Stimulated activated CD8-positive, alpha-beta memory T cell treated with anti-CD3 and anti-CD28 coated beads, Interleukin-4, amount 100 ng/mL, for 24 hours (primary cell): Measurements from ENCODE around the gene KRTAP10-9.

Source experiments
- DNase-seq: peaks from one replicate; pipeline ENCODE4 v3.0.0-alpha.2; 2020; ENCODE audit warnings: low read depth

KRTAP10-9 gene

DNA sequence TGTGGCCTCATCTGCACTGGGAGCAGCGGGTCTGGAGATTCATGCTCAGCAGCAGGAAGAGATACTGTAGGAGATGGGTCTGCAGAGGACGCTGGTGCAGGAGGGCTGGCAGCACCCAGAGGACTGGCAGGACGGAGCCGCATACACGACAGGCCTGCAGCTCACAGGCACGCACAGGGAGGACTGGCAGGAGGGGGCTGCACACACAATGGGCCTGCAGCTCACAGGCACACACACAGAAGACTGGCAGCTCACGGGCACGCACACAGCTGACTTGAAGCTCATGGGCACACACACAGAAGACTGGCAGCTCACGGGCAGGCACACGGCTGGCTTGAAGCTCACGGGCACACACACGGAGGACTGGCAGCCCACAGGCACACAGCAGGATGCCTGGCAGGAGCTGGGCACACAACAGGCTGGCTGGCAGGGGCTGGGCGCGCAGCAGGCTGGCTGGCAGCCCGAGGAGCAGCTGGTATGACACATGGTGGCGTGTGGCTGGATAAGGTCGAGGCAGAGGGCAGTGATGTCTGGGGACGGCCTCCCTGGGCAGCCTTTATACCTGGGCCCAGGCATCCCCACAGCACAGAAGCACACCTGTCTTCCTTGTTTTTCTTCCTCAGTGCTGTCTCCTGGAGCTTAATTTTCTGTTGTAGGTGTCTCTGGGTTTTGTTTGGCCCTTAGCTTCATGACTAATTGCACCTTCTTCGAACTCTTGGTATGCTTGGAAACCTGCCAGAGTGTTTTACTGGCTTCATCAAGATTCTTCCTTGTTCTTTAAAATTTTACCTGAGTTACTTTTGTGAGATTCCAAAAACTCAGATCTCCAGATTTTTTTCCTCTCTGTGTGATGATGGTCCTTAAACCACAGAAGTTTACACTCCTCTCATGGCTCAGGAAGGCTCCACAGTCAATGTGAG, 39.8 kb downstream of the KRTAP10-9 start, which contains the start of gene KRTAP12-2:
KRTAP12-2 (minus strand) TSS at position 527 of the 920 bp plus-strand sequence; CDS start at position 486, 41 bp downstream.
- DNase-seq = no peak

DNA sequence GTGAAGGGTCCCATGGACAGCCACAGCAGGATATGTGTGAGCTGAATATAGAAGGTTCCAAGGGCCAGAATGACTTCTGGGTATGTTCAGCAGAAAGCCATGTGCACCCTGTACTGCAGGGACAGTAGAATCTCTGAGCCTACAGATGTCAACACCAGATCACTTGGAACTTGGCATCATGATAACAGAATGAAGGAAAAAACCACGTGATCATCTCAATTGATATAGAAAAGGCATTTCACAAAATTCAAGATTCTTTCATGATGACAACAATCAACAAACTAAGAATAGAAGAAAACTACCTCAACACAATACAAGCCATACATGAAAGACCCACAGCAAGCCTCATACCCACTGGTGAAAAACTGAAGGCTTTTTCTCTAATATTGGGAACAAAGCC, 40.7 kb downstream of the KRTAP10-9 start:
- no peak for DNase-seq

DNA sequence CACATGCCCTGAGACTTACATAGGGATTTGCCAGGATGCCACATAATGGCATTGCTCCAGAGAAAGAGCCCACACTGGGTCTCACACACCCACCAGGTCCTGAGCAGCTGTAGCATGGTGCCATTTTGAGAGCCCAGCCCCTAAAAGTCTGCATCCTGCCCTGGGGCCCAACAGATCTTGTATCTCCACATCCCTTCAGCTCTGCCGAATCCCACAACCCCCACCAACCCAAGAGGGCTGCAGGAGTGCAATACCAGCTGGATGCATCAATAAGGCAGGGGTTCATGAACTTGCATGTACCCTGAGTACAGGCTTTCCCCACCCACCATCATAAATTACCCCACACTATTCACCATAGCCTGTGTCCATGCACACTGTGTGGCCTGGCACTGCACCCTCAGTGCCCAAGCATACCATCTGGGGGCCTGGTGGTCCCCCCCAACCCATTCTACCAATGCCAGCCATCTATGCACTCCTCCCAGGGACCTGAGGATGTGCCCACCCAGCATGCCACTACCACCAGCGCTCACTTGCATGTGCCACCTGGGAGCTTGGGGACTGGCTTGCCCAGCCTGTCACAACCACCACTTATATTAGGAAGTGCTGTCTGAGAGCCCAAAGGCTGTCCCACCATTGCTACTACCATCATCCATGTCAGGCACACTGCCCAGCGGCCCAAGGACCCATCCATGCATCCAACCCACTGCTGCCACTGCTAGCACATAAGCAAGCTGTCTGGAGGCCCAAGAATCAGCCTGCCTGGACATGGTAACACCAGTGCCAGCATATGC, 43.9 kb downstream of the KRTAP10-9 start:
- DNase-seq = no peak

DNA sequence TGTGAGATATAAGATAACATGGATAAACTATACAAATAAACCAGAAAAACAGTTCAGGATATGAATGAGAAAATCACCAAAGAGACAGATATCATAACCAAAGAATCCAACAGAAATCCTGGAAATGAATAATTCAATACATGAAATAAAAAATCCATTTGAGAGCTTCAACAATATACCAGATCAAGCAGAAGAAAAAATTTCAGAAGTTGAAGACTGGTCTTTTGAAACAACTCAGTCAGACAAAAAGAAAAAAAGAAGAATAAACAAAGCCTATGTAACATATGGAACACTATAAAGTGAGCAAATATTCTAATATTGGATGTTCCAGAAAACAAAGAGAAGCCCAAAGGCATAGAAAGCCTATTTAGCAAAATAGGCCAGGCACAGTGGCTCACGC, 45.0 kb downstream of the KRTAP10-9 start:
- no peak for DNase-seq

DNA sequence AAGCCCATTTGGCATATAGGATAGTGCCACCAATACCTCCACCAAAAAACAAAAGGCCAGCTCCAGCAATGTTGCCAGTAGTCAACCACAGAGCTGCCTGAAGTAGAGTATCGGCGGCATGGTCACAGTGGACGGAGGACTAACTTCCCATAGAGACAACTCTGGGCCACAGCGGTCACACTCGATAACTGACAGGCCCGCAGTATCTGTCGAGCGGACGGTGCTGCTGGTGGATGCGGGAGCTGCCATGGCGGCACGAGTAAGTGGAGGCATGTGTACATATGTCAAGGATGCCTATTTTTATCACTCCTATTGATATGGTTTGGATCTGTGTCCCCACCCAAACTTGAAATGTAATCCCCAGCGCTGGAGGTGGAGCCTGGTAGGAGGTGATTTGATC, 51.0 kb downstream of the KRTAP10-9 start:
- DNase-seq = no peak
